Breast epithelium (tissue), 4 donors: Measurements from ENCODE around the gene TPSD1. TPM values are rescaled to one million over a fixed set of nuclear protein-coding genes. Genes with fewer than 3 reads are reported as not detected.
A peak's percentile ranks its signal among the peaks of the same experiment; 100 is the strongest.

ENCODE experiments used
- DNase-seq, 2 donors: peaks; one replicate each; pipeline ENCODE4 v3.0.0-alpha.2; 2019; ENCODE audit warnings: low spot score in 2 of 2
- H3K27ac ChIP-seq, 2 donors: fragments of 200-600 bp; sonication (generic) in 1 of 2; one replicate each; pipeline ENCODE4 v1.5.1; 2016 to 2019; ENCODE audit warnings: mild to moderate bottlenecking in 1 of 2
- H3K27me3 ChIP-seq, 2 donors: fragments of 200-600 bp; sonication (generic) in 1 of 2; one replicate each; pipeline versions ENCODE4 v1.5.1 to v1.6.0; 2017 to 2019; ENCODE audit warnings: control low read depth in 1 of 2, mild to moderate bottlenecking in 1 of 2
- H3K36me3 ChIP-seq: fragments of 200-600 bp; one replicate; pipeline ENCODE4 v1.5.1; 2019
- H3K4me1 ChIP-seq, 2 donors: fragments of 200-600 bp; sonication (generic); one replicate each; pipeline ENCODE4 v1.5.1; 2016 to 2019; ENCODE audit warnings: control low read depth in 1 of 2
- H3K4me3 ChIP-seq, 3 donors: fragments of 200-600 bp; sonication (generic); 1 replicate in 2 of 3; 2 replicates in 1 of 3; pipeline ENCODE4 v1.5.1; 2016 to 2019; ENCODE audit warnings: mild to moderate bottlenecking in 3 of 3, moderate library complexity in 2 of 3
- H3K9me3 ChIP-seq, 2 donors: fragments of 200-600 bp; sonication (generic) in 1 of 2; one replicate each; pipeline ENCODE4 v1.5.1; 2016 to 2019; ENCODE audit warnings: control low read depth in 1 of 2
- POLR2A ChIP-seq: fragments of 450-650 bp; IDR thresholded peaks from one replicate; pipeline ENCODE4 v1.6.1; 2016; ENCODE audit warnings: antibody characterized with exemption, mild to moderate bottlenecking, moderate library complexity
- POLR2AphosphoS5 ChIP-seq, 3 donors: sonication (generic); formaldehyde crosslinking; IDR thresholded peaks; one replicate each; pipeline ENCODE4 v1.6.1; 2017; ENCODE audit warnings: antibody characterized with exemption in 3 of 3
- intact Hi-C: fragments of 100-400 bp; cut with DNase I; formaldehyde crosslinking; loops from one replicate; pipeline ENCODE4 v1.15.1; 2023; ENCODE audit warnings: low total_unique reads
- total RNA-seq, 3 donors: library from RNA; depleted of rRNA; stranded (reverse); fragments of >200 nt; gene quantifications; one replicate each; pipeline ENCODE4 v1.1.0, GENCODE V29; 2016
- TF ChIP-seq, protein P1 (sequence below), 3 donors: fragments of 450-650 bp; IDR thresholded peaks; one replicate each; pipeline ENCODE4 v1.5.1; 2016 to 2017; ENCODE audit warnings: antibody characterized with exemption in 3 of 3, mild to moderate bottlenecking in 3 of 3, moderate library complexity in 3 of 3

Gene TPSD1
- total RNA-seq, 3 donors from 2014 or later: 1.6 to 5.9 (median 2.0) TPM

DNA sequence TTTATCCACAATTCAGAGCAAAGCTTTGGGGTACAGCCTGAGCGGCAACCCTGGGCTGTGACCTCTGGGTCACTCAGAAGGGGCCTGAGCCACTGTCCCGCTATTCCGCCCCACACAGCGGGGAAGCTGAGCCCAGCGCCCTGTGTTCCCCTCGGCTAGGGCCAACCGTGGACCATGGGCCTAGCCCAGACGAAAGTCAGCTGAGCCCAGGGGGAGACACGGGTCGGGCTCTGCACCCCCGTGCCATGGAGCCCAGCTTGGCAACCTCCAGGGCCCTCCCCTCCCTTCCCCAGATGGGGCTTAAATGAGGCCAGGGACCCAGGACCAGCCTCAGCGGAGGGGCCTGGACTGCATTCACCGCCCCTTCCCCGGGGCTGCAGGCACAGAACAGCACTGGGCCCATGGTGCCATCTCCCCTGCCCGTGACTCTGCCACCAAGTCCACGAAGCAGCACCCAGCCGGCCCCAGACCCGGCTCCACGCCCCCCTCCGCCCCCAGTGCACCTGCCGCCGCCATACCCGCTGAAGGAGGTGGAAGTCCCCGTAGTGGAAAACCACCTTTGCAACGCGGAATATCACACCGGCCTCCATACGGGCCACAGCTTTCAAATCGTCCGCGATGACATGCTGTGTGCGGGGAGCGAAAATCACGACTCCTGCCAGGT lies 1.8 kb downstream of the TPSD1 start:
- TF ChIP-seq POLR2AphosphoS5 (IDR thresholded peaks at IDR 0.05) (no peak), POLR2A (no peak)
- TF ChIP-seq, protein P1, sequence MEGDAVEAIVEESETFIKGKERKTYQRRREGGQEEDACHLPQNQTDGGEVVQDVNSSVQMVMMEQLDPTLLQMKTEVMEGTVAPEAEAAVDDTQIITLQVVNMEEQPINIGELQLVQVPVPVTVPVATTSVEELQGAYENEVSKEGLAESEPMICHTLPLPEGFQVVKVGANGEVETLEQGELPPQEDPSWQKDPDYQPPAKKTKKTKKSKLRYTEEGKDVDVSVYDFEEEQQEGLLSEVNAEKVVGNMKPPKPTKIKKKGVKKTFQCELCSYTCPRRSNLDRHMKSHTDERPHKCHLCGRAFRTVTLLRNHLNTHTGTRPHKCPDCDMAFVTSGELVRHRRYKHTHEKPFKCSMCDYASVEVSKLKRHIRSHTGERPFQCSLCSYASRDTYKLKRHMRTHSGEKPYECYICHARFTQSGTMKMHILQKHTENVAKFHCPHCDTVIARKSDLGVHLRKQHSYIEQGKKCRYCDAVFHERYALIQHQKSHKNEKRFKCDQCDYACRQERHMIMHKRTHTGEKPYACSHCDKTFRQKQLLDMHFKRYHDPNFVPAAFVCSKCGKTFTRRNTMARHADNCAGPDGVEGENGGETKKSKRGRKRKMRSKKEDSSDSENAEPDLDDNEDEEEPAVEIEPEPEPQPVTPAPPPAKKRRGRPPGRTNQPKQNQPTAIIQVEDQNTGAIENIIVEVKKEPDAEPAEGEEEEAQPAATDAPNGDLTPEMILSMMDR (IDR thresholded peaks at IDR 0.05): no peak
- intact Hi-C loops: no loop called here
- Histone ChIP-seq H3K9me3 (no peaks in the 10 kb centered on the region), H3K4me3 (no peak overlapping the region), H3K27me3 (peaks cover 0 to 67% of the 10 kb centered on the region in 2 donors), H3K27ac (no peak overlapping the region), H3K36me3 (no peaks in the 10 kb centered on the region), H3K4me1 (peaks cover 0 to 8% of the 10 kb centered on the region in 2 donors)
- no peak for DNase-seq

DNA sequence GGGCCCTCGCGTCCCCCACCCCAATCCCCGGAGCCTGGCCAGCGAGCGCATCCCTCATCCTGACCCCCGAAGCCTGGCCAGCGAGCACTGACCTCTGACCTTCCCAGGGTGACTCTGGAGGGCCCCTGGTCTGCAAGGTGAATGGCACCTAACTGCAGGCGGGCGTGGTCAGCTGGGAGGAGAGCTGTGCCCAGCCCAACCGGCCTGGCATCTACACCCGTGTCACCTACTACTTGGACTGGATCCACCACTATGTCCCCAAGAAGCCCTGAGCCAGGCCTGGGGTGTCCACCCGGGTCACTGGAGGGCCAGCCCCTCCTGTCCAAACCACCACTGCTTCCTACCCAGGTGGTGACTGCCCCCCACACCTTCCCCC lies 2.3 kb downstream of the TPSD1 start:
- Histone ChIP-seq H3K27me3 (peaks cover 0 to 72% of the 10 kb centered on the region in 2 donors), H3K27ac (no peak overlapping the region), H3K9me3 (no peaks in the 10 kb centered on the region), H3K36me3 (no peaks in the 10 kb centered on the region), H3K4me1 (peaks cover 0 to 8% of the 10 kb centered on the region in 2 donors), H3K4me3 (no peak overlapping the region)
- DNase-seq: no peak
- TF ChIP-seq POLR2AphosphoS5 (IDR thresholded peaks at IDR 0.05) (no peak), POLR2A (no peak)
- TF ChIP-seq, protein P1 (IDR thresholded peaks at IDR 0.05): no peak
- intact Hi-C loops: no loop called here

DNA sequence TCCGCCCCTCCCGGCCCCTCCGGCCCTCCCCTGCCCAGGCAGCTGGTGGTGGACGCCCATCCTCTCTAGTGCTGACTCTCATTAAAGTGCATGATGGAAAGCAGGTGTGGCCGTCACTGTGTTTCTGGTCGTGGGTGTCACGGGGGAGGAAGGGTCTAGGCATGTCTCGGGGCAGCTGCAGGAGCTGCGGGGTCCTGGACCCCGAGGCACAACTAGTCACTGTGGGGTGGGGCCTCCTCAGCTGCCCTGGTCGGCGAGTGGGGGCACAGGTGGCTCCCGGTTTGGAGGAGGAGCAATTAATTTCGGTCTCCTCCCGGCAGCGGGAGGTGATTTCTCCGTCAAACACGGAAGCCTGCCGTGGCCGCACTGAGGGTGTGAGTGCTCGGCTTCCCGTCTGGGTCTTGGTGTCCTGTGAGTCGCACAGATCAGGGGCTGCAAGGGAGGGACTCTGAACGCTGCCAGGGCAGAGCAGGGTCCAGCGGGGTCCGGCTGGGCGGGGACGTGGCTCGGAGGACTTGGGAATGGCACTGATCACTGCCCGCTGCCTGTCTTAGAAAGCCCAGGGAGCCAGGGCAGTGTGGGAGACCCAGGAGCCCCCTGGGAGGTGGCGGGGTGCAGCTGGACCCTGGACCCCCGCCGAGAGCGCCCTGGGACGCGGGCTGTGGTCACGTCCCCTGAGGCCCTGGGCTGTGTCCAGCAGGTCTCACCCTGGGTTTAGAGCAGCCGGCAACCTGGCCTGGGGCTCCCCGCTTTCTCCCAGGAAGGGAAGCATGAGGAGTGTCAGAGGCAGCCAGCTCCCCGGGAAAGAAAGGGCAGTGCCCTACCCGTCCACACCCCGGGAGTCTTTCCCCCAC lies 3.3 kb downstream of the TPSD1 start:
- Histone ChIP-seq H3K4me1 (peaks cover 0 to 8% of the 10 kb centered on the region in 2 donors), H3K36me3 (no peaks in the 10 kb centered on the region), H3K27me3 (peaks cover 0 to 78% of the 10 kb centered on the region in 2 donors), H3K9me3 (no peaks in the 10 kb centered on the region), H3K4me3 (peak overlapping the region in 2 of 3 donors; percentile 26 to 54), H3K27ac (no peak overlapping the region)
- no peak for DNase-seq
- intact Hi-C loops: no loop called here
- no peak for TF ChIP-seq POLR2AphosphoS5 (IDR thresholded peaks at IDR 0.05)
- TF ChIP-seq POLR2A: no peak
- TF ChIP-seq, protein P1 (IDR thresholded peaks at IDR 0.05): no peak

DNA sequence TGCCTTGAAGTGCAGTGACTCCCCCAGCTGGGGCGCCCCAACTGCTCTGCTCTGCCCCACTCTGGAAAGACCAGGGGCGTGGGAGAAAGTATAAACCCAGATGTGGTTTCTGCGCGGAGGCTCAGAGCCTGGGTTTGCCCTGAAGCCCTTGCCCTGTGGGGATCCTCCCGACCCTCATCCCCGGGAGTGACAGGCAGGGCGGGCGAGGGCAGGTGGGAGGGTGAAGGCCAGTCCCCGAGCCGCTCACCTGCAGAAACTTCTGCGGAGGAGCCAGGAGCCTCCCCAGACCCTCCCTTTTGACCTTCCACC lies 3.8 kb downstream of the TPSD1 start:
- Histone ChIP-seq H3K4me3 (peak overlapping the region in 1 of 3 donors; percentile 54), H3K27ac (no peak overlapping the region), H3K27me3 (peaks cover 0 to 78% of the 10 kb centered on the region in 2 donors), H3K9me3 (no peaks in the 10 kb centered on the region), H3K36me3 (no peaks in the 10 kb centered on the region), H3K4me1 (peaks cover 0 to 8% of the 10 kb centered on the region in 2 donors)
- no peak for TF ChIP-seq POLR2AphosphoS5 (IDR thresholded peaks at IDR 0.05)
- TF ChIP-seq, protein P1 (IDR thresholded peaks at IDR 0.05): no peak
- no peak for TF ChIP-seq POLR2A
- DNase-seq: no peak
- intact Hi-C loops: no loop called here

DNA sequence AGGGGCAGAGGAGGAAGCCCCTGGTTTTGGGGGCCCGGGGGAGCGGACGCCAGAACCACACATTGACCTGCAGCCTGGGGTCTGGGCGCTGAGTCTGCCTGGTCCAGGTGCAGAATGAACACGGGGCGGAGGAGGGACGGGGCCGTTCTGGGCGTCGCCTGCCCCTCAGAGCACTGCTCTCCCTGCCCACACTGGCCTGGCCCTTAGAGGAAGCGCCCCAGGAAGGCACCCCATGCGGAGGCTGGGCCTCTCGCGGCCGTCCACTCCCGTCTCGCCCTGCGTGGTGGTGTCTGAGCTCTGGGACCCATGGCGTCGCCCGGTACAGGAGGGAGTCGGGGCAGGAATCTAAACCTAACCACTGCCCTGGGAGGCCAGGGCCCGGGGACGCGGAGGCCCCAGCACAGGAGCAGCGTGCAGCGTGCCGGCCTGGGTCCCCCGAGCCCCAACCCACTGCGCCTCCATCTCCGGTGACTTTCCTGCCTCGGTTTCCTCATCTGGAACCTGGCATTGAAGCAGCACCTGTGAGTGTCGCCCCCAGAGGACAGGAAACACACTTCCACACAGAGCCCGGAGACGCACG lies 4.3 kb downstream of the TPSD1 start:
- intact Hi-C loops: no loop called here
- no peak for TF ChIP-seq POLR2AphosphoS5 (IDR thresholded peaks at IDR 0.05)
- TF ChIP-seq, protein P1 (IDR thresholded peaks at IDR 0.05): no peak
- TF ChIP-seq POLR2A: no peak

More for the DNA sequence above, 4.3 kb downstream of the TPSD1 start:
- H3K27me3 ChIP-seq: peaks cover 0 to 78% of the 10 kb centered on the region in 2 donors
- no peaks in the 10 kb centered on the region for H3K9me3 ChIP-seq
- H3K36me3 ChIP-seq: no peaks in the 10 kb centered on the region
- H3K4me3 ChIP-seq: no peak overlapping the region
- peaks cover 0 to 8% of the 10 kb centered on the region in 2 donors for H3K4me1 ChIP-seq
- no peak overlapping the region for H3K27ac ChIP-seq
- no peak for DNase-seq
